ENCODE results near the gene ZNF20. TPM values are rescaled to one million over a fixed set of nuclear protein-coding genes. Genes with fewer than 3 reads are reported as not detected.

The ZNF20 gene
- total RNA-seq, 4 donors from 2014 or later = 0.29 to 0.78 (median 0.41) TPM; not detected in 1

GRCh38 chr19:12156223-12157058, 16.3 kb upstream of the ZNF20 start, which contains the start of gene ZNF625:
Gene ZNF625 (minus strand): TSS chr19:12156734. CDS start chr19:12156558, 176 bp downstream.
- ATAC-seq (peak; percentile 61 to 72), DNase-seq (peak; percentile 39 to 57)
- peak within 1 kb of the TSS; percentile 55 to 73 (median 68) for H3K27ac ChIP-seq
- H3K9me3 ChIP-seq = no peaks in the 10 kb centered on the region
- peaks cover 0 to 30% (median 10%) of the 10 kb centered on the region in 3 donors for H3K27me3 ChIP-seq
- peak within 1 kb of the TSS; percentile 64 to 87 (median 70) for H3K4me3 ChIP-seq
- intact Hi-C loops (cut with DNase I; ENCODE audit: low total_unique reads) (no loop called here), in situ Hi-C loops (cut with MboI; ENCODE audit: low sequenced_read_pairs in 4 of 4) (no loop called here)
- TF ChIP-seq CTCF (IDR thresholded peaks at IDR 0.05 in 4 of 5, conservative IDR thresholded peaks at IDR 0.05 in 1 of 5) = no peak
- TF ChIP-seq POLR2A (IDR thresholded peaks at IDR 0.05) = no peak
- peaks cover 0 to 3% of the 10 kb centered on the region in 2 donors for H3K4me1 ChIP-seq
- H3K36me3 ChIP-seq = no peaks in the 10 kb centered on the region

- ATAC-seq = no peak
- H3K27ac ChIP-seq = peak overlapping the region in 2 of 4 donors; percentile 64 to 71
- intact Hi-C loops (cut with DNase I; ENCODE audit: low total_unique reads) (no loop called here), in situ Hi-C loops (cut with MboI; ENCODE audit: low sequenced_read_pairs in 4 of 4) (no loop called here)
- H3K36me3 ChIP-seq = no peaks in the 10 kb centered on the region
- H3K4me1 ChIP-seq = peaks cover 0 to 3% of the 10 kb centered on the region in 2 donors
- peaks cover 0 to 30% (median 10%) of the 10 kb centered on the region in 3 donors for H3K27me3 ChIP-seq
- TF ChIP-seq POLR2A (IDR thresholded peaks at IDR 0.05) = no peak
- no peak for TF ChIP-seq CTCF (IDR thresholded peaks at IDR 0.05 in 4 of 5, conservative IDR thresholded peaks at IDR 0.05 in 1 of 5)
- H3K9me3 ChIP-seq = no peaks in the 10 kb centered on the region
- H3K4me3 ChIP-seq = peak overlapping the region; percentile 64 to 87 (median 70)
- no peak for DNase-seq
Observed at GRCh38 chr19:12155324-12155860, 15.2 kb upstream of the ZNF20 start.

GRCh38 chr19:12145348-12145747, 5.2 kb upstream of the ZNF20 start:
- H3K27ac ChIP-seq = no peak overlapping the region
- no peaks in the 10 kb centered on the region for H3K27me3 ChIP-seq
- intact Hi-C loops (cut with DNase I; ENCODE audit: low total_unique reads) (no loop called here), in situ Hi-C loops (cut with MboI; ENCODE audit: low sequenced_read_pairs in 4 of 4) (loop anchor here in 3 of 4 donors (10.0 to 25.0 kb wide), 4 partner anchors 91 to 351 kb away; partner anchors contain the start of genes ZNF491 (in 2 of the 3), ZNF69 (in 1 of the 3) and ZNF878 (in 1 of the 3))
- DNase-seq (no peak), ATAC-seq (no peak)
- H3K4me3 ChIP-seq = no peak overlapping the region
- H3K36me3 ChIP-seq = peaks cover 0 to 20% of the 10 kb centered on the region in 2 donors
- H3K9me3 ChIP-seq = no peaks in the 10 kb centered on the region
- no peak for TF ChIP-seq CTCF (IDR thresholded peaks at IDR 0.05 in 4 of 5, conservative IDR thresholded peaks at IDR 0.05 in 1 of 5)
- no peak for TF ChIP-seq POLR2A (IDR thresholded peaks at IDR 0.05)
- peaks cover 4 to 7% of the 10 kb centered on the region in 2 donors for H3K4me1 ChIP-seq

GRCh38 chr19:12141405-12141736, 1.2 kb upstream of the ZNF20 start:
- in situ Hi-C loops (cut with MboI; ENCODE audit: low sequenced_read_pairs in 4 of 4) = loop anchor here (5.0 to 25.0 kb wide), 7 partner anchors 79 to 347 kb away; partner anchors contain the start of genes ZNF491 (in 3 of the 4), ZNF69 (in 1 of the 4), ZNF844 (in 1 of the 4) and ZNF878 (in 1 of the 4)
- Histone ChIP-seq H3K27me3 (no peaks in the 10 kb centered on the region), H3K27ac (no peak overlapping the region), H3K36me3 (peaks cover 0 to 21% of the 10 kb centered on the region in 2 donors), H3K9me3 (no peaks in the 10 kb centered on the region), H3K4me3 (no peak overlapping the region), H3K4me1 (peaks cover 4 to 16% of the 10 kb centered on the region in 2 donors)
- no peak for DNase-seq
- no peak for ATAC-seq
- intact Hi-C loops (cut with DNase I; ENCODE audit: low total_unique reads) = loop anchor here (1.0 to 2.0 kb wide), 4 partner anchors 51 to 260 kb away; no protein-coding TSS in a partner anchor
- TF ChIP-seq CTCF (IDR thresholded peaks at IDR 0.05 in 4 of 5, conservative IDR thresholded peaks at IDR 0.05 in 1 of 5) (peak in 1 of 5 experiments; percentile 9), POLR2A (IDR thresholded peaks at IDR 0.05) (no peak)
